IPS-20b (cell line): Measurements from ENCODE around the gene SH3YL1.

ENCODE experiments used
- H3K27ac ChIP-seq: one replicate; pipeline ENCODE4 v1.5.1; 2013; ENCODE audit warnings: low read length
- H3K27me3 ChIP-seq: 2 replicates; pipeline ENCODE4 v1.6.1; 2013; ENCODE audit warnings: mild to moderate bottlenecking, low read length, inconsistent platforms; ENCODE audit not compliant: insufficient read depth
- H3K36me3 ChIP-seq: 2 replicates; pipeline ENCODE4 v1.6.1; 2013; ENCODE audit warnings: low read depth, mild to moderate bottlenecking, inconsistent platforms, low read length, moderate library complexity; ENCODE audit not compliant: insufficient read depth
- H3K4me1 ChIP-seq: 2 replicates; pipeline ENCODE4 v1.6.1; 2013; ENCODE audit warnings: mild to moderate bottlenecking, control low read depth, inconsistent platforms, low read length, moderate library complexity; ENCODE audit not compliant: insufficient read depth
- H3K4me3 ChIP-seq: 2 replicates; pipeline ENCODE4 v1.5.1; 2013; ENCODE audit warnings: mild to moderate bottlenecking, low read length, inconsistent platforms
- H3K9ac ChIP-seq: 2 replicates; pipeline ENCODE4 v1.6.1; 2013; ENCODE audit warnings: low read depth, mild to moderate bottlenecking, inconsistent platforms, low read length, moderate library complexity
- H3K9me3 ChIP-seq: 2 replicates; pipeline ENCODE4 v1.6.1; 2013; ENCODE audit warnings: mild to moderate bottlenecking, low read depth, low read length, inconsistent platforms; ENCODE audit not compliant: insufficient read depth

The SH3YL1 gene

GRCh38 chr2:191311-192190 lies 72.3 kb downstream of the SH3YL1 start:
- no peak overlapping the region for H3K27ac ChIP-seq
- no peak overlapping the region for H3K9ac ChIP-seq
- no peaks in the 10 kb centered on the region for H3K27me3 ChIP-seq
- no peak overlapping the region for H3K4me3 ChIP-seq
- H3K36me3 ChIP-seq: no peaks in the 10 kb centered on the region
- no peaks in the 10 kb centered on the region for H3K4me1 ChIP-seq
- H3K9me3 ChIP-seq: peaks cover 38% of the 10 kb centered on the region

- no peak overlapping the region; the same call in 1 of the 2 replicates for H3K4me3 ChIP-seq
- H3K27me3 ChIP-seq: no peaks in the 10 kb centered on the region
- no peaks in the 10 kb centered on the region for H3K36me3 ChIP-seq
- no peak overlapping the region for H3K9ac ChIP-seq
- H3K4me1 ChIP-seq: no peaks in the 10 kb centered on the region
- peaks cover 74% of the 10 kb centered on the region for H3K9me3 ChIP-seq
- no peak overlapping the region for H3K27ac ChIP-seq
Observed at GRCh38 chr2:187825-188224, 76.0 kb downstream of the SH3YL1 start.

GRCh38 chr2:185221-185620 lies 78.6 kb downstream of the SH3YL1 start:
- Histone ChIP-seq H3K4me1 (no peaks in the 10 kb centered on the region), H3K36me3 (no peaks in the 10 kb centered on the region), H3K27me3 (no peaks in the 10 kb centered on the region), H3K27ac (no peak overlapping the region), H3K4me3 (no peak overlapping the region), H3K9ac (no peak overlapping the region), H3K9me3 (peaks cover 88% of the 10 kb centered on the region)

GRCh38 chr2:184695-185094 lies 79.1 kb downstream of the SH3YL1 start:
- H3K4me1 ChIP-seq: no peaks in the 10 kb centered on the region

GRCh38 chr2:182509-183122 lies 81.2 kb downstream of the SH3YL1 start:
- Histone ChIP-seq H3K9ac (no peak overlapping the region), H3K36me3 (no peaks in the 10 kb centered on the region), H3K4me1 (no peaks in the 10 kb centered on the region), H3K9me3 (peaks cover 70% of the 10 kb centered on the region), H3K27me3 (no peaks in the 10 kb centered on the region), H3K4me3 (no peak overlapping the region), H3K27ac (no peak overlapping the region)

More at GRCh38 chr2:184695-185094, 79.1 kb downstream of the SH3YL1 start:
- H3K9me3 ChIP-seq: peaks cover 88% of the 10 kb centered on the region
- H3K27ac ChIP-seq: no peak overlapping the region
- no peaks in the 10 kb centered on the region for H3K36me3 ChIP-seq
- no peak overlapping the region for H3K4me3 ChIP-seq
- H3K27me3 ChIP-seq: no peaks in the 10 kb centered on the region
- H3K9ac ChIP-seq: no peak overlapping the region

- peaks cover 49% of the 10 kb centered on the region for H3K9me3 ChIP-seq
- no peak overlapping the region for H3K9ac ChIP-seq
- no peaks in the 10 kb centered on the region for H3K36me3 ChIP-seq
- no peaks in the 10 kb centered on the region for H3K4me1 ChIP-seq
- no peaks in the 10 kb centered on the region for H3K27me3 ChIP-seq
- no peak overlapping the region for H3K4me3 ChIP-seq
- no peak overlapping the region for H3K27ac ChIP-seq
Observed at GRCh38 chr2:180311-180710, 83.5 kb downstream of the SH3YL1 start.

- Histone ChIP-seq H3K36me3 (no peaks in the 10 kb centered on the region), H3K9ac (no peak overlapping the region), H3K9me3 (peaks cover 45% of the 10 kb centered on the region), H3K4me3 (no peak overlapping the region), H3K27me3 (no peaks in the 10 kb centered on the region), H3K4me1 (no peaks in the 10 kb centered on the region), H3K27ac (no peak overlapping the region)
Observed at GRCh38 chr2:179886-180285, 83.9 kb downstream of the SH3YL1 start.

GRCh38 chr2:177733-178132 lies 86.1 kb downstream of the SH3YL1 start:
- no peak overlapping the region for H3K9ac ChIP-seq
- H3K4me1 ChIP-seq: no peaks in the 10 kb centered on the region
- no peak overlapping the region for H3K27ac ChIP-seq
- H3K9me3 ChIP-seq: peaks cover 24% of the 10 kb centered on the region
- H3K36me3 ChIP-seq: no peaks in the 10 kb centered on the region
- no peak overlapping the region for H3K4me3 ChIP-seq
- H3K27me3 ChIP-seq: no peaks in the 10 kb centered on the region

GRCh38 chr2:176917-177316 lies 86.9 kb downstream of the SH3YL1 start:
- Histone ChIP-seq H3K9me3 (peaks cover 22% of the 10 kb centered on the region), H3K27ac (no peak overlapping the region), H3K27me3 (no peaks in the 10 kb centered on the region), H3K4me3 (no peak overlapping the region), H3K9ac (no peak overlapping the region), H3K36me3 (no peaks in the 10 kb centered on the region), H3K4me1 (no peaks in the 10 kb centered on the region)

- Histone ChIP-seq H3K4me3 (no peak overlapping the region), H3K9me3 (peaks cover 15% of the 10 kb centered on the region), H3K9ac (no peak overlapping the region), H3K4me1 (no peaks in the 10 kb centered on the region), H3K27ac (no peak overlapping the region), H3K36me3 (no peaks in the 10 kb centered on the region), H3K27me3 (no peaks in the 10 kb centered on the region)
Observed at GRCh38 chr2:175880-176820, 87.7 kb downstream of the SH3YL1 start.

- Histone ChIP-seq H3K36me3 (no peaks in the 10 kb centered on the region), H3K4me1 (no peaks in the 10 kb centered on the region), H3K9me3 (peaks cover 6% of the 10 kb centered on the region), H3K9ac (no peak overlapping the region), H3K4me3 (no peak overlapping the region), H3K27me3 (no peaks in the 10 kb centered on the region), H3K27ac (no peak overlapping the region)
Observed at GRCh38 chr2:175161-175786, 88.6 kb downstream of the SH3YL1 start.
